HG02840 (cell line): ENCODE results near the gene TSPAN9.

Experiments used
- ATAC-seq: cut with Tn5 transposase; IDR thresholded peaks from one replicate; pipeline ENCODE4 v1.9.1; 2021; ENCODE audit warnings: mild to moderate bottlenecking, moderate library complexity, moderate number of reproducible peaks; ENCODE audit not compliant: unreplicated experiment, low FRiP score

Gene TSPAN9

DNA sequence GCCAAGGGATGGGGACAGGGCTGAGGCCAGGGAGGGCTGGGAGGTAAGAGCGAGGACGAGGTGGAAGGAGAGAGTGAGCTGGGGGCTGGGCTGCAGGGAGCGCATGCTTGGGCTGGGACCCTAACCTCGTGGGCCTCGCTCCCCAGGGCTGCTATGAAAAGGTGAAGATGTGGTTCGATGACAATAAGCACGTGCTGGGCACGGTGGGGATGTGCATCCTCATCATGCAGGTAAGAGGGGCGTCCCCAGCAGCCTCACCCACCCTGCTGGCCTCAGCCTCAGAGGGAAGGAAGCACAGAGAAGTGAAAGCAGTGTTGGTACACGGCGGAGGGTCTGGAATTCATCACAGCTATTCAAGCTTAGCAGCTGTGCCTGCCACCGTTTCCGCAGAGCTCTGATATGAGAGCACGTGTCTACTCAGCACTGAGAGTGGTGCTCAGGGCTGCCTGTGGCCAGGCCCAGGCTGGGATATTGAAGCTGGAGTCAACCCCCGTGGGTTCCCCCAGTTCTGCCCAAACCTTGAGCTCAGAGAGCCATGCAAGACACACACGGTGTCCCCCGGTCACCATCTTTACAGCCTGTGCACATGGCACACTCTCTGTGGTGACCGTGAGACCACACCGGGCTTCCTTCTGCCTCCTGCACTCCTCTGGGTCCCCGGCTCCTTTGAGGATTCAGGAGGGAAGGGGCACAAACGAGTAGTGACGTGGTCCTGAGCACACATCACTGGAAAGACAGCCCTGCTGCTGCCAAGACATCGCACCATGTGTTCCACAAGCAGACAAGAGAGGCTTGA, 204.6 kb downstream of the TSPAN9 start:
- no peak for ATAC-seq

DNA sequence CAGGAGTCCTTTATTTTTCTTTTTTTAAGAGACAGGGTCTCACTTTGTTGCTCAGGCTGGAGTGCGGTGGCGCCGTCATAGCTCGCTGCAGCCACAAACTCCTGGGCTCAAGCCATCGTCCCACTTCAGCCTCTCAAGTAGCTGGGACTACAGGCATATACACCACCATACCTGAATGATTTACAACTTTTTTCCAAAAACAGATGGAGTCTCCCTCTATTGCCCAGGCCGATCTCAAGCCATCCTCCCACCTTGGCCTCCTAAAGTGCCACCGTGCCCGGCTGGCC, 205.1 kb downstream of the TSPAN9 start:
- no peak for ATAC-seq

DNA sequence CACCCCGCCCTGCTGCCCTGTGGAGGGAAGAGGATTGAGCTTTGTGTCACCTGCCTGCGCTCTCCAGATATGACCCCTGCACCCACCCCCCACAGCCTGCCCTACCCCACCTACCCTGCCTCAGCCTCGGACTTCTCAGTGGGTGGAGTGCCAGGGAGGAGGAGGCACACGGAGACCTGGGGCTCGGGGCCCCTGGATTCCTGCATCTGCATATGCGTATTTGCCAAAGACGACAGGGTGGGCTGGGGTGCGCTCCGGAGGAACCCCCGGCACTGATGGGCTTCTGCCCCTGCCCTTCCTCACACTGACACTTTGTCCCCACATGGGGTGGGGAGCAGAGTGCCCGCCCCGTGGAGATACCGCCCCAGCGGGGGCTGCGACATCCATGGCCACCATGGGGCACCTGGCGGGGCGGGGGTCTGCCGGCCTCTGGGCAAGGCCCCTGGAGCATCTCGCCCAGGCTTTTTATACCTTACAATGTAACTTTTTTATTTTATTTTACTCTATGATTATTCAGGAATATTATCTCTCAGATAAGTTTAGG, 206.0 kb downstream of the TSPAN9 start:
- ATAC-seq, result no peak

DNA sequence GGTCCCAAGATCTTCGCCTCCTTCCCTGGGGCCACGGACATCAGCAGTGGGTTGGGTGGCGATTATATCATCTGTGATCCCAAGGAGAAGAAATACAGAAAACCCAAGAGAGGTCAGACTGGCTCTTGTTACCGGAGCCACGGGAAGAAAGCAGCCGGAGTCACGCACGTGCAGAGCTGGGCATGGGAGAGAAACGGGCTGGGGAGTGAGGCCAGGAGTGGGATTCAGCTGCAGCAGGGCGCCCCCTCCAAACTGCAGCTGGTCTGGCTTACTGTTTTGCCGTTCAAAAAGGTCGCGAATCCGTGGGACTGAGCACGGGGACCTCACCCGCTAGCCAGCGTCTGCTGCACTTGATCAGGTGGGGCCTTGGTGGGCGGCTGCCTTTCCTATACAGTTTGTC, 207.2 kb downstream of the TSPAN9 start:
- ATAC-seq, result no peak

DNA sequence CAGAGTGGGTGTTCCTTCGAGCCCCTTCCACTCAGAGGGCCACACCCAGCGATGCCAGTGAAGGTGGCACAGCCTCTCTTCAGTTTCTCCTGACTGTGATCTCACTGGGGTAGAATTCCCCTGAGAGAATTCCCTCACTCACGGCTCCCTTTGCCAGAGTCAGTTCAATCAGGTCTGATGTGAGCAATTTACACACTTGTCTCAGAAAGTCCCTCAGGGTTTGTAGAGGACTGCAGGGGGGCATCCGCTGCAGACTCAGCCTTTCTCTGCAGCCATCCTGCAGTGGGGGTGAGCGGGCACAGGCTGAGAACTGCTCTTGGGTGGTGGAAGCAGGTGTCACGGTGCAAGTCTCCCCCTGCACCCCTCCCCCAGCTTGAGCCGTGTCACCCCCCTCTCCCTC, 208.4 kb downstream of the TSPAN9 start:
- no peak for ATAC-seq

DNA sequence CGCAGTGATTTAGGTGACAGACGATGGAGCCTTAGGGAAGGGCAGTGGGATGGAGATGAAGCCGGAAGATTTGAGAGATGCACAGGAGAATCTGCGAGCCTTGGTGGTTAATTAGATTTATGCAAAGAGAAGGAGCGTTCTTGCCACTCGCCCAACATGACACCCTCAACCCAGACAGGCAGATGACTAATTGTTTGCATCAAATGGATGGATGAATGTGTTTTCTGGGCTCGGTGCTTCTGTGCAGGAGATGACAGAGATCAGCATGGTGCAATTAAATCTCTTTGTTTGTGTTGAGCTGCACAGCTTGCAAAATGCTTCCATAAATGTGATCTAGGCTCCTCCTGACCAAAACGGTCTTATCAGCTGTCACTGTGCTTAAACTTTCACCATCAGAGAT, 211.5 kb downstream of the TSPAN9 start:
- ATAC-seq, result no peak

DNA sequence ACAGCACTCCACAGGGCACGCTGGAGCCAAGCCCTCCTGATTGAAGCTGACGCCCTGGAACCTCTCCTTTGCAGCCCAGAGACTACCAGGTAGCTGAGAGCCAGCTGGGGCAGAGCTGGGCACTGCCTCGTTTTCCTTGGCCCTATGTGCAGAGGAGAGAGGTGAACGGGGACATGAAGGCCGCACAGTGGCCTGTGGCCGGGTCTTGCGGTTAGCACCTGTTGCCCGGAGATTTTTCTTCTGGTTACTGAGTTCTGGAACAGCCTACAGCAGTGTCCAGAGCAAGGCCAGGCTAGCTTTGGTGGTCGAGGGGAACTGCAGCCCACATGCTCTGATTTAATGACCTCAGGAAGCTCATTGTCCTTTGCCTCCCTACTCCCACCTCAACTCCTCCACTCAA, 212.5 kb downstream of the TSPAN9 start:
- no peak for ATAC-seq

DNA sequence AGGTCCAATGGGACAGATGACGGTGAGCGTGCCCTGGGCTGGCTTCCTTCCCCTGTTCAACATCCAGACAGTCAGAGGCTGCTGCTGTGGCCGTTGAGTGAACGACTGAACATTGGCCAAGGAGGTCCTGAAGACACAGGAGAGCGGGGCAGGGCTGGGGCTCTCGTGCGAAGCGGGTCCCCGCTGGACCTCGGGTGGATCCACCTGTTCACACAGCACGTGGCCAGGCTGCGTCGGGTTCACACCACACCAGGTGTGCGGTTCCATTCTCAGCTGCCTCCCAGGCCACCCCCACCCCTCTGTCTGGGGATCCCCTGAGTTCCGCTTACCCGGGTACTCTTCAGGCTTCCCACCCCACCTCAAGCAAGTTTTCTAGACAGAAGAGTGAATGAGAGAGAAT, 214.8 kb downstream of the TSPAN9 start:
- no peak for ATAC-seq

DNA sequence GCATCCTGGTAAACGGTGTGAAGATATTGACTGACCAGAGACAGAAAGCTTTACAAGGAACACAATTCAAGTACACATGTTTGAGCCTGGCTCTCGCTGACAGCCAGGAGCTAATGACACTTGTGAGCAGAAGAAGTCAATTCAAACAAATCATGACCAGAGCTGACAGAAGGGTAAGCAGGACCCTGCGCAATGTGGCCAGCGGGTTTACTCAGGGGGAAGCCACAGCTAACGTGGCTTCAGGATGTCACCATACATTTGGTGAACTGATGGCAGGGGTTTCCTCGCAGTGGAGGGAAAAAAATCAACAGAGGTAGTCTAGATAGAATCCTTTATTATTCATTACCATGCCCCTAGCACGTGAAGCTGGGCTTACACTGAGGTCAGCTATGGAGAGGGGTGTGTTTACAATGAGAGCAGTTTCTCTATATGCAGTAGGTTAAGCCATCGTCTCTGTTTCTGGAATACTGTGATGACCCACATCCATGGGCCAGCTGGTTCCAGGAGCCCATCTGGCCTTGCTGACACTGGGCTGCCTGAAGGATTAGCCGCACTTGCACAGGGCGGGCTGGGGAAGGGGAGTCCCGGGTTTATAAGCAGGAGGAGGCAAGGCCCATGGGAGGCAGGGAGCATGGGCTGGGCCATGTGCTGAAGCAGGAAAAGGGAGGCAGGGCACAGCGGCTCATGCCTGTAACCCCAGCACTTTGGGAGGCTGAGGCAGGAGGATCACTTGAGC, 215.7 kb downstream of the TSPAN9 start:
- ATAC-seq, result no peak

DNA sequence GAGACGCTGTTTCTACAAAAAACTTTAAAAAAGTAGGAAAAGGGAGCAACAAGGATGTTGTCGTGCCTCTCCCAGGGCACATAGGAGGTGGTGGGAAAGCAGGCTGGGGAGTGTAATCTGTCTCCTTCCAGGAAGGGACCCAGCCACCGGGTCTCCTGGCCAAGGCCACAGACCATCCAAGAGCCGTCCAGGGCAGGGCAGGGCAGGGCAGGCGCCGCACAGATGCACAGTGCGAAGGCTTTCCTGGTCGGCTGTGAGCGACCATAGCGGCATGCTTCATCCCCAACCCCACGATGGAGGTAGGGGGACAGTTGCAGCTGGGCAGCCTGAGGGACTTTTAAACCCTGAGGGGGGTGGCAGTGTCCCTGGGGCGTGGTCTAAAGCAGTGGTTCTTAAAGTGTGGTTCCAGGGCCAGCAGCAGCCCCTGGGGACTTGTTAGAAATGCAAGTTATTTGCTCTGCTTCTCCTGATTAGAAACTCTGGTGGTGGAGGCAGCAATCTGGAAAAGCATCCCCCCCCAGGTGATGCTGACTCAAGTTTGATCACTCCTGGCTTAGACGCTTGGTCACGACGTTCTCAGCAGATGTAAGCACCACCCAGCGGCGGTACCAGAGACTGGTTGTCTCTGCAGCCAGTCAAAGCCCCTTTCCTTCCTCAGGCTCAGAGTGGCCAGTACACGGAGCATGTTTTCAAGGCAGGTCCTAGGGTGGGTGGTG, 216.4 kb downstream of the TSPAN9 start:
- no peak for ATAC-seq

DNA sequence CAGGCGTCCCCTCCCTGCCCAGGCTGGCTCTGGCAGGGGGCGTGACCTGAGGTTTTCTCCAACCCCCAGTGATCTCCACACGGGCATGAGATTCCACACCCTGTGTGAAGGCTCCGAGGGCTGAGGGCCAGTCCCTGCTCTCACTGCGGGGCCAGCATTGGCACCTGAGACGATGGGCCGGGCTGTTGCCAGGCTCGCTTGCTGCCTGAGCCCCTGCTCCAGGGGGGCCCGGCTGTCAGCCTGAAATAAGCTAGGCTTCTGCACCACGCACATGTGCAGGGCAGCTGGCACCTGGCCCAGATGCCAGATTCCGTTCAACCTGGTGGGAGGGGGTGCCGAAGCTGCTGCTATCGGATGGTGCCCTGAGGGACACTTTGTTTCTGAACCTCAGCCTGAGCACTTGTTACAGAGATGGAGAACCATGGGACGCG, 217.3 kb downstream of the TSPAN9 start:
- ATAC-seq, result no peak

DNA sequence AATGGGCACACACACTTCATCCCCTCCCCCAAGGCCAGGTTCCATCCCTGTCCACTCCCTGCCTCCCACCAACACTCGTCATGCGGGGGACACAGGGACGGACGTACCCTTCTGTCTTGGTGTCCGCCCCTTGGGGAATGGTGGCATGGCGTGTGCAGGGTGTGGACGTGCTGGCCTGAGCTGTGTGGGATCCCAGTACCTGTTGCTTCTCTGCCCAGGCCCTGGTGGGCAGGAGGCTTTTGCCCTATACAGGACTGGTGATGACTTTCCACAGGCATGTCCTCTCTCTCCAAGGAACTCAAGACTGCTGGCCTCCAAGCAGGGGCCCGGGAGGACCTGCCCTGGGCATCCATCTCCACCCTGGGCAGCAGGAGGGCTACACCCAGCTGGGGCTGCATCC, 218.0 kb downstream of the TSPAN9 start:
- no peak for ATAC-seq

DNA sequence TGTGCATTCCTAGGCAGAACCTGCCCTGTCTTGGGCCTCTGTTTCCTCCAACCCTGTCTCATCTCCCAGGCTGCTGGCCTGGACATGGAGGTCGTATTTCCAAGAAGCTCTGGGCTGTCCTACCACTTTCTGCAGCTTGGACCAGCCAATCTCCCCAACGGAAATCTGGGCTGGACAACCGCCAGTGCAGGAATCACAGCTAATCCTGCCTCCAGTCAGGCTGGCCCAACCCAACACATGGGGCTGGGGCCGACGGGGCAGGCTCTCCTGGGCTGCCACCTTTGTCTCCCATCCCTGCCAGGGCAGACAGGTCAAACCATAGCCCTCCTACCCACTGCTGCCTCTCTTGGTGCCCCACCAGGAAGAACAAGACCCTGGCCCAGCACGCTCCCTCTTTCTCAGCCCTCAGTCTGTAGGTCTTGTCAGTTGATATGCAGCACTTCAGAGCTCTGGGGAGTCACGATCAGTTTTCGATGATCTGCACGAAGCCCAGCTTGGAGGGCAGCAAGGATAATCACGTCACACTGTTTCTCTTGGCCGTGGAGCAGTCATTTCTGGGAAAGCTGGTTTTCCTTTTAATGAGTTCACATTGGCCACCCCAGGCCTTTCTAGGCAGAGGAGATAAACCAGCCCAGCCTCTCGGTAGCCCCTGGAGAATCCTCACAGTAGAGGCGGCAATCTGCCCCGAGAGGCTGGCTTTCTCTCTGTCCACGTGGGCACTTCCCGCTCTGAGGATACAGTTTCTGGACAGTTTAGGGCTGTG, 218.6 kb downstream of the TSPAN9 start:
- no peak for ATAC-seq

DNA sequence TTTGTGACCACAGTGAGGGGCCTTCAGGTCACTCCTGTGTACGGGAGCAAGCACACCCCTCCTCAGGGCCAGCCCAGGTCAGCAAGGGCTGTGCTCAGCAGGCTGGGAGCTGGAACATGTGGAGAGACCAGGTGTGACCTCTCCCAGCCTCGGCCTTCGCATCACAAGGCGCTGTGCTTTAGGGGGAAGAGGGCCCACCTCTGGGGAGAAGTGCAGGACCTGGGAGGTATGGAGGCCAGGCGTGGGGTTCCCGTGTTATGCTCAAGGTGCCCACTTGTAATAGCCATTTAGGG, 219.2 kb downstream of the TSPAN9 start:
- ATAC-seq, result no peak

DNA sequence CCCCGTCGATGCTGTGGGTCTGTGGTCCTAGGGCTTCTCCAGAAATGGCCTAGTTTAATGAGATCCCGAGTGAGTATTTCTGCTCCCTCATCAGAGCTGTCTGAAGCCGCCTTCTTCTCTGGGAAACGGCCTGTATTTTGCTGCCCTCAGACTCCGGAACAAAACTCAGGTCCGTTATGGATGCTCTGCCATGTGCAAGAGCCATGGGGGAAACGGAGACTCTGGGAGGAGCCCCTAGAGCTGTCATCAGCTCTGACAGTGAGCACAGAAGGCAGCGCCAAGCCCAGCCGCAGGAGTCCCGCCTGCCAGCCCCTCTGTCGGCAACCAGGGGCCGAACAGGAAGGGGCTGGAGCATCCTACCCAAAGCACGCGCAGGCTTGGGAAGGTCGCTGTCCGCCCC, 221.4 kb downstream of the TSPAN9 start:
- no peak for ATAC-seq

DNA sequence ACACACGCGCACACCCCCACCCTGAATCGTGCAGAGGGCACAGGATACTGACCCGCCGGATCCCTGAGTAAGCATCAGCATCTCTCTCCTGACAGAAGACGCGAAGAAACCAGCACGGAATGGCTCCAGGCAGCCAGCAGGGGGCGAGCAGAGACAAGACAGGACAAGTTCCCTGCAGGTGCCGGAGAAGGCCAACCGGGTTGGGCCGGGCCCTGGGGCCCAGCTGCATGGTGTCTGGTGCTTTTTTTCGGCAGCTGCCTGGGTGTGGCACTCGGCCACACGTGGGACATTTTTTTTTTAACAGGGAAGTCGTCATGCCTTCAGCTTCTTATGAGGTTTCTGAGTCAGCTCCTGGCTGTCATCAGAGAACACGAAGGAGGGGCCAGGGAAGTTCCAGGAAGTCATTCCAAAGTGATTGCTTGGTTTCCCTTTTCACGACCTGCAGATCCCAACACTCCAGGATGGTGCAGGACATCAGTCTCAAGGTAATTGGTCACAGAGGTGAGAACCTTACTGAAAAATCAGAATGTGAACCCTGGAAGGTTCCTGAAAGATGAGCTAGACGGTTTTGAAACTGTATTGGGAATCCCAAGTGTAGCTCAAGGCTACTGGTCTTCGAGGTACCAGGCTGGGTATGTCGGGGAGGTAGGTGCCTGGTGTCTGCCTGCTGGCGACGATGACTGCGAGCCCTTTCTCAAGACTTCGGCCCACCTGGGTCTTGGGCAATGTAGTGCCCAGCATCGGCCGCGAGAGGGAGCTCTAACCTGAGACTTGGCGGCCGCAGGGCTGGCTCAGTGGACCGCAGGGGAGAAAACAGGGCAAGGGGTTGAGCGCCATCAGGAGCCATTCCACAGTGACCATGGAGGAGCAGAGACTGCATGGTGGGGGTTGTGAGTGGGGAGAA, 223.0 kb downstream of the TSPAN9 start:
- ATAC-seq, result no peak

DNA sequence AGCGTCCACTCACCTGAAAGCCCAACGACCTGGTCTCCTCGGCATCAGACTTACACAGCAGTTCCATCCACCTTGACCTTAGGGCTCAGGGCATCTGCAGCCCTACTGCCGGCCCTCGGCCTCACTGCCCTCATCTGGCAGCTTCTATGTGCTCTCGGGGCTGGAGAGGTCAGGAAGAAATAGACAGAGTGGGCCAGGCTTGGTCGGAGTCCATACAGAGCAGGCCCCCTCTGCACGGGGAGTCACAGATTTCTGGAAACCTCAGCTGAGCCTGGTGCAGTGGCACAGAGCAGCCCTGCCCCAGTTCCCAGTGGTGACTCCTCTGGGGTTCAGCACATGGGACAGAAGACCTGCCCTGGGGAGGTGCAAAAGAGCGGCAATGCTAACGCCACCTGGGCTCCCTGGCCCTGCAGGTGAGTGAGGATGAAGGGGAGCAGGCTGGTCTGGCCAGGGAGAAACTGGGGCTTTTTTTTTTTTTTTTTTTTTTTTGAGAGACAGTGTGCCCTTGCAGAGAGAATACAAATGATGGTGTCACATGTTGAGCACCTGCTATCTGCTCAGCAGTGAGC, 223.7 kb downstream of the TSPAN9 start:
- no peak for ATAC-seq

DNA sequence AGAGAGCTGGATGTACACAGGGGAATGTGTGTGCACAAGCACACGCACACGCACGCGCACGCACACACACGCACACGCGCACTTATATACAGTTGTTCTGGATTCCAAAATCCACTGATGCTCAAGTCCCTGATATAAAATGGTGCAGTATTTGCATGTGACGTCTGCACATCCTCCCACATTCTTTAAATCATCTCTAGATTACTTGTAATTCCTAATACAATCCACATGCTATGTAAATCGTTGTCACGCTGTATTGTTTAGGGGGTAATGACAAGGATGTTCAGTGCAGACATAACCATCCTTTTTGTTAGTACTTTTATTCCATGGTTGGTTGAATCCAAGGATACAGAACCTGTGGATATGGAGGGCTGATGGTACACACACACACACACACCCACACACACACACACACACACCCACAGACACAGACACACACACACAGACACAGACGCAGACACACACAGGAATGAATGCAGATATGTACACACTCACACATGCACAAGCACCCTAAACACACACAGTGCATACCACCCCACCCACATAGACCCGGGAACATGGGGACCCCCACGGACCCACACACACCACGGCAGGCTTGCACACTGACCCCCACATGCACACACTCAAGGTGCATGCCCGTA, 225.3 kb downstream of the TSPAN9 start:
- no peak for ATAC-seq
